Measurements from ENCODE around the gene ZNRF3.
A peak's percentile ranks its signal among the peaks of the same experiment; 100 is the strongest.
"Not testable (repeated sequence)": the region's sequence is repeated elsewhere in the genome, so short reads cannot be mapped to it uniquely, and the experiment has no call there.

Gene ZNRF3

DNA sequence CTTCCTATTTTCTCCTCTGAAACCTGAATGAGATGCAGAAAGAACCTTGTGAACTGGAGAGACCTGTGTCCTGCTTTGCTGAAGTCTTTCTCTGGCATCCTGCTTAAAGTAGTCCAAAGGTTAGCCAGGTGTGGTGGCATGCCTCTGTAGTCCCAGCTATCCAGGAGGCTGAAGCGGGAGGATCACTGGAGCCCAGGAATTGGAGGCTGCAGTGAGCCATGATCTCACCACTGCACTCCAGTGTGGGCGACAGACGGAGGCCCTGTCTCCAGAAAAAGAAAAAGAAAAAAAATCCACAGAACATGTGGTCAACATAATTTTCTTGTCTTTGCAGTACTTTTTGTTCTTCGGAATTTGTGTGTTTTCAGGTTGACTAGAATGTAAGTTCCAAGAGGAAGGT, 187.1 kb downstream of the ZNRF3 start:
- DNase-seq (ENCODE audit: low spot score), result no peak

DNA sequence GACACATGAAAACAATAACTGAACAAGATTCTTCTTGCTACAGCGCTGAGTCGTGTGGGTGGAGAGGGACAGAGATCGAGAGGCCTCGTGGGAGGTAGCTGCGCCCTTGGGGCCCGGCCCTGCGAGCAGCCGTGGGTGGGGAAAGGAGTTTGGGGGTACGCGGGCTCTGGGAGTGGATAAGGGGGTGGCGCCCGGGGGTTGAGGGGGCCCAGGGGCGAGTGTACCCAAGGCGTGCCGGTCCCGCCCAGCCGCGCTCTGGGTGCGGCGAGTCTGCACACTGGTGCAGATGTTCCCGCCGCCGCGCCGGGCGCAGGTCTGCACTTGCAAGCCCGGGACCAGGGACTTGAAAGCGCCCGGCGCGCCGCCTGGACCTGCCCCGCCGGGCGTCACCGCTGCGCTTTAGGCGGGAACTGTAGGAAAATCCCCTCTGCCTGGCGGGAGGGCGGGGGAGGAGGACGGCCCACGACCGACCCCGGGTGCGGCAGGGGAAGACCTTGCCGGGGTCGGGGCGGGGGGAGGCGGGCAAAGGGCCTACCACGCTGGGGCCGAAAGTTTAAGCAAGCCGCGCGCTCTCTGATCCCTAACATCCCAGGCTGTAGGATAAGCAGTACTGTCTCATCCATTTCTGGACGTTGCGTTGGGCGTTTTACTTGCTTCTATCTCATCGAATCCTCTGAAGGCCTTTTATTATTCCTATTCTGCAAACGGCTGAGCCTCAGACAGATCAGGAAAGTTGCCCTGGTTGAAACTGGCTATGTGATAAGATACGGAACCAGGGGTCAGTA, 188.1 kb downstream of the ZNRF3 start:
- DNase-seq (ENCODE audit: low spot score), result peak; percentile 45

DNA sequence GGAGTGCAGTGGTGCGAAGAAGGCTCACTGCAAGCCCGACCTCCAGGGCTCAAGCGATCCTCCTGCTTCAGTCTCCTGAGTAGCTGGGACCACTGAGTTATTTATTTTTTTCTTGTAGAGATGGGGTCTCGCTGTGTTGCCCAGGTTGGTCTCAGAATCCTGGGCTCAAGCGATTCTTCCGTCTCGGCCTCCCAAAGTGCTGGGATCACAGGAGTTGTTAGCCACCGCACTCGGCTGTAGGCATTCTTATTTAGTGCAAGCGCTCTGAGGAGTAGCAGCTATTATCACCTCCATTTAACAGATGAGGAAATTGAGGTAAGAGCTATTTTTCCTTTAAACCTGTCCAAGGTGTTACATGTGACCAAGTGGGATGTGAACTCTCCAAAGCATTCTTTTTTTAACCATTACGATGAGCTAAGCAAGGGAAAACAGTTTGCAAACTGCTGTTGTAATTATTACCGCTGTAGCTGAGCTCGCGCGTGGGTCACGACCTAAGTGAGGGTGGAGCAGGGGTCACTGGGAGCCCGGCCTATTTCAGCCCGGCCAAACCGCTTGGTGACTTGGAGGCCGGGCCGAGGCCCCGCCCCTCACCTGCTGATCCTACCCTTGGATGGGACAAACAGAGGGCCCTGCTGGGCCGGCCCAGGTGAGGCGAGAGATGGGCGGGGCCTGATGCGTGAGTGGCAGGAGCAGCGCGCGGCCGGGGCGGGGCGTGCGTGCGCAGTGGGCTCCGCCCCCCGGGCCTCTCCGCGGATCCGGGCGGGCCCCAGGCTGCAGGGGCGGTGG, 189.0 kb downstream of the ZNRF3 start:
- peak; percentile 98 for DNase-seq (ENCODE audit: low spot score)

DNA sequence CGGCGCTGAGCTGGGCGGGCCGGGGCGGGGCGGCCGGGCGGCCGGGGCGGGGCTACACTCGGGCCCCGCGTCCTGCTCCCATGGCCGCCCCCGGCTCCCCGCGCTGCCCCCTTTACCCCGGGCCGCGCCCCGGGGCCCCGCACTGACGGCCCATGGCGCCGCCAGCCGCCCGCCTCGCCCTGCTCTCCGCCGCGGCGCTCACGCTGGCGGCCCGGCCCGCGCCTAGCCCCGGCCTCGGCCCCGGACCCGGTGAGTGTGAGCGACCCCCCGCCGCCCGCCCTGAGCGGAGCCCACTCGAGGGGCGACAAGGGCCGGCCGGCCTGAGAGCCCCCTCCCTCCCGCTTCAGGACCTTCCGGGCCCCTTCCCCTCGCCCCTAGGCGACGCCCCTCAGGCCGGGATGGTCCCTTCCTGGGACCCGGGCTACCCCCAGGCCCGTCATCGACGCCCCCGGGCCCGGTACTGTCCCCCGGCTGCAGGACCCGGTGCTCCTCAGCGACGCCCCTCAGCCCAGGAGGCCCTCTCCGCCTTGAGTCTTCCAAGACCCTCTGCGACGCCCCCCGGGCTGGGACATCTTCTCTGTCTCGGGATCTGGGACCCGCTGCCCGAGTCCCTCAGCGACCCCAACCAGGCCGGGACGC, 189.7 kb downstream of the ZNRF3 start, which contains the start of gene KREMEN1:
Gene KREMEN1 (plus strand): TSS at position 57 of the 639 bp plus-strand sequence. CDS start 96 bp downstream, at position 153.
- no peak for DNase-seq (ENCODE audit: low spot score)

- peak; percentile 49 for DNase-seq (ENCODE audit: low spot score)
Measured at GRCh38 chr22:29073618-29074275, 190.4 kb downstream of the ZNRF3 start.

DNA sequence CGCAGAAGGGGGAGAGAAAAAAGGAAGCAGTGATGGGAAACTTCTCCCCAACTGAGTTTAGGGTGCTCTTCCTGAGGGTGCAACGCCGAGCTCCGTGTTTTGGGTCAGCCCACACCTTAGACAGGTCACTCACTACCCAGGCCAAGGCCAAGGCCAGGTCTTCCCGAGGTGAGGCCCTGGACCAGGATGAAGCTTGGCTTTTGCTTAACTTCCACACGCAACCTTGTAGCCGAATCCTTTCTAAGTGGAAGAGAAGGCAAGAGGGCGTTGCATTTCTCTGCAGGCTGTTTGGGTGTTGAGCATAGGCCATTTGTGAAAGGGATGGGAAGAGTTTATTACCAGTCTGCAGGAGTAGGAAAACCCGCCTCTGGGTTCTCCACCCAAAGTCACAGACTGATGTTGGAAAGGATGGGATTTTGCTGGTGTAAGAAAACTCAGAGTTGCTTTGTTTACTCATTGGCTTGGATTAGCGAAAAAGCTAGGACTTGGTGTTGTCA, 191.0 kb downstream of the ZNRF3 start:
- DNase-seq (ENCODE audit: low spot score), result no peak

DNA sequence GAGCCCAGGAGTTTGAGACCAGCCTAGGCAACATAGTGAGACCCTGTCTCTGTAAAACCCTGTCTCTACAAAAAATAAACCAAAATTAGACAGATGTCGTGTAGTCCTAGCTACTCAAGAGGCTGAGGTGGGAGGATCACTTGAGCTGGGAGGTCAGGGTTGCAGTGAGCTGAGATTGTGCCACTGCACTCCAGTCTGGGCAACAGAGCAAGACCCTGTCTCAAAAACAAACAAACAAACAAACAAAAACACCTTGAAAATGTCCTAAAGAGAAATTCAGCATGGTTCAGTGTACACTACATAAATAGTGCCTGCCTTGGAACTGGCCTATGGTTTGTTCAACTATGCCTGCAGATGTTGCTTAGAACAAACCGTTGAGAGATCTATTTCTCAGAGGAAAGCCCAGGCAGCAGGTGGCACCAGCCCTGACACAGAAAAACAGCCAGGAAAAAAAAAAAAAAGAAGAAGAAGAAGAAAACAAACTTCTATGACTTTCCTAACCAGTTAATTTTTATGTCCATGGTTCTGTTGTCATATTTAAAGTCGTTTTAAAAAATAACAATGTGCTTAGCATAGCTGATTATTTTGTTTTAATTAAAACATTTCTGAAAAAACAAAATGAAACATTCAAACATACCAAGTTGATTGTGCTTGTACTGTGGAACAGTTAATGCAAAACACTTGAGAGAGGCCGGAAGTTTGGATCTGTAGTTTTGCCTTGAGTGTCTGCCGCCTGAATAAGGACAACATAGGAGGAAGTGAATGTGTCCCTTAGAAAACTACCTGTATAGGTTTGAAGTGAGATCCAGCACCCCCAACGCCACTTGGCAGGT, 194.9 kb downstream of the ZNRF3 start:
- DNase-seq (ENCODE audit: low spot score), result no peak

DNA sequence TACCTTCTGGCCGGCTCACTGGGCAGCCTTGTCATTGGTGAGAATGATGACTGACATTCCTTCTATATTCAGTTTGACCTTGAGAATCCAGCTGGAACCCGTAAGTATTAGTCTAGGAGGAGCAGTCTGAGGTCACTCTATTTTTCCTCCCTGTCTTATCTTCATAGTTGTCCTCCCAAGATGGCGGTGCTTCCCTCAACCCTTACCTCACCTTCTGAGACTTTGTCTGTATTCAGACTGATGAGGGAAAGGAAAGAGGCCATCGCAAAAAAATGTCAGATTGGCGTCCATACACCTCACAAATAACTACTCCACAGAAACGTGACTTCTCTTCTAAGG, 195.5 kb downstream of the ZNRF3 start:
- DNase-seq (ENCODE audit: low spot score), result no peak

GRCh38 chr22:29079218-29079901, 196.0 kb downstream of the ZNRF3 start:
- DNase-seq (ENCODE audit: low spot score), result peak; percentile 16

GRCh38 chr22:29080106-29080975, 197.0 kb downstream of the ZNRF3 start:
- no peak for DNase-seq (ENCODE audit: low spot score)

GRCh38 chr22:29081517-29082236, 198.3 kb downstream of the ZNRF3 start:
- DNase-seq (ENCODE audit: low spot score), result no peak

DNA sequence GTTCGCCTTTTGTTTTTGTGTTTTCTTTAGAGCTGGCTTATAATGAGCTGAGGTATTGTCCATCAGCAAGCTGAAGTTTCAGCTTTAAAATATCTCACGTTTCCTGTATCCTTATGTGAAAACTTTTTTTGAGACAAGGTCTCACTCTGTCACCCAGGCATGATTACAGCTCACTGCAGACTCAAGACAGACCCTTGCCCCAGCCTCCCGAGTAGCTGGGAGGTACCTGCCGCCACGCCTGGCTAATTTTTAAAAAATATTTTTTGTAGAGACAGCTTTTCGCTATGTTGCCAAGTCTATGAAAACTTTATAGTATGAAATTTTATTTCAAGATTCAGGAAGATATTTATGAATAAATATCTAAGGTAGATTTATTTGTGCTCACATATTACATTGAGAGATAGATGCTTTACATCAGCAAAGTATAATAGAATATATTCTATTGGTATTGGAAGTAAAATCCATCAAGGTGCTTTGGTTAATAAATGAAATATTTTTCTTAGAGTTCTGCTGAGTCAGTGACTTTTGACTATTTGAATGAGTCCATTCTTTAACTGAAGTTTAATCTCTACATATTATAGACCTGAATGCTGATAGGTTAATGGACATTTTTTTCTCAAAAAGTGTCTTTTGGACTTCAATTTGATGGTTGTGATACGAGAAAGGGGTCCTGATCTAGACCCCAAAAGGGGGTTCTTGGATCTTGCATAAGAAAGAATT, 199.6 kb downstream of the ZNRF3 start:
- DNase-seq (ENCODE audit: low spot score), result no peak

DNA sequence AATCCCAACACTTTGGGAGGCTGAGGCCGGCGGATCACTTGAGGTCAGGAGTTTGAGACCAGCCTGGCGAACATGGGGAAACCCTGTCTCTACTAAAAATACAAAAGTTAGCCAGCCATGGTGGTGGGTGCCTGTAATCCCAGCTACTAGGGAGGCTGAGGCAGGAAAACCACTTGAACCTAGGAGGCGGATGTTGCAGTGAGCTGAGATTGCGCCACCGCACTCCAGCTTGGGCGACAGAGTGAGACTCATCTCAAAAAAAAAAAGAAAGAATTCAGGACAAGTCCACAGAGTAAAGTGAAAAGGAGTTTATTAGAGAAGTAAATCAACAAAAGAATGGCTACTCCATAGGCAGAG, 200.2 kb downstream of the ZNRF3 start:
- not testable (repeated sequence) for DNase-seq (ENCODE audit: low spot score)

DNA sequence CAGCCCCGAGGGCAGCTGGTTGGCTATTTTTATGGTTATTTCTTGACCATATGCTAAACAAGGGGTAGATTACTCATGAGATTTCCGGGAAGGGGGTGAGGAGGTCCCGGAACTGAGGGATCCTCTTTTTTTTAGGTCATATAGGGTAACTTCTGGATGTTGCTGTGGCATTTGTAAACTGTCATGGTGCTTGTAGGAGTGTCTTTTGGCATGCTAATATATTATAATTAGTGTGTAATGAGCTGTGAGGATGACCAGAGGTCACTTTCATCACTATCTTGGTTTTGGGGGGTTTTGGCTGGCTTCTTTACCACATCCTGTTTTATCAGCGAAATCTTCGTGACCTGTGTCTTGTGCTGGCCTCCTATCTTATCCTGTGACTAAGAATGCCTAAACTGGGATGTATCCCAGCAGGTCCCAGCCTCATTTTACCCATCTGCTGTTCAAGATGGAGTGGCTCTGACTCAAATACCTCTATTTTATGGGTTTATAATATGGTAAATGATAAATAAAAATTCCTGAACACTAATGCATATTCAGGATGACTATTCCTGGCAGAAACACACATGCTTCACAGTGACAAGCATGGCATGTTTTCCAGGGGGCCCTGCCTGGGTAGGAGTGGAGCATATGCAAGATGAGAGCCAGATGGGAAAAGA, 200.7 kb downstream of the ZNRF3 start:
- DNase-seq (ENCODE audit: low spot score), result no peak

DNA sequence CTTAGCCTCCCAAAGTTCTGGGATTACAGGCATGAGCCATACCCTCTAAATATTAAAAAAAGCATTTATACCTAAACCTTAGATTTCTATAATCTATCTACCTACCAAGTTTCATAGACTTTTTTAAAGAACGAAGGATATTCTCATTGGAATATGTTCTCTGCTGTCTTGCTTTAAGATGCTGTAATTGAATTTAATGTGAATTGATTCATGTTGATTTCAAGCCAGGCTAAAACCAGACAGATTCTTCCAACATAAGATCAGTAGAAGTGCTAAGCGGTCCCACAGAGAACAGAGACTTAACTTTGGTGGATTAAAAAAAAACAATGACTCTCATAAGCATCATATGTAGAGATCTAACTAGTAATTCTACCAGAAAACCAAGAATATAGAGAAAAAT, 203.6 kb downstream of the ZNRF3 start:
- no peak for DNase-seq (ENCODE audit: low spot score)

GRCh38 chr22:29088809-29089208, 205.4 kb downstream of the ZNRF3 start:
- no peak for DNase-seq (ENCODE audit: low spot score)

DNA sequence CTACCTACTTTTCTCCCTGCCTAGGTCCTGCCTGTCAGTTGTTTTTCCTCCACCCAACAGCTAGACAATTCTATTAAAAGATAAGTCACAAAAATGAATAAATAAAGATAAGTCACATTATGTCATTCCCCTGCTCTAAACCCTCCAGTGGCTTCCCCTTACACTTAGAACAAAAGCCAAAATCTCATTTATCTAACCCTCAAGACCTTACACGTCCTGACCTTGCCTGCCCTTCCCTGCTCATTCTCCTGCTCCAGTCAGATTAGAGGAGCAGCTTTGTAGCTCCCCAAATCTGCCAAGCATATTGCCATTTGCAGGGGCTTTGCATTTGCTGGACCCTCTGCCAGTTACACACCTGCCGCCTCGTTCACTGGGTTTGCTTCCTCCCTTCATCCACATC, 206.1 kb downstream of the ZNRF3 start:
- DNase-seq (ENCODE audit: low spot score), result no peak

DNA sequence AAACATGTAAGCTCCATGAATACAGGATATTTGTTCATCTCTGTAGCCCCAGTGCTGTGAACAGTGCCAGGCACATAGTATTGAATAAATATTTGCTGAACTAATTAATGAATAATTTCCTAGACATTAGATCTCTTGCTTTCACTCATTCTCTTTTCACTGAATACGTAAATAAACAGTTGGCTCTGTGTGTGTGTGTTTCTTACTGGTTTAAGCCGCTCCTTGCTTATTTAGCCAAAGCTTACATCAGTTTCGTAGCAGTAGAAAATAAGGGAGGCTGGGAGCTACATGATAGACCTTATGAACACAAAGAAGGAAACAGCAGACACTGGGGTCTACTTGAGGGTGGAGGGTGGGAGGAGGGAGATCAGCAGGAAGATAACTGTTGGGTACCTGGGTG, 206.7 kb downstream of the ZNRF3 start:
- no peak for DNase-seq (ENCODE audit: low spot score)

Data from GM03348 (cell line).